ENCODE data around the gene IDUA.

Gene IDUA

GRCh38 chr4:987624-988513 lies 1.0 kb downstream of the IDUA start:
- H3K9ac ChIP-seq (ENCODE audit: low read length): peak overlapping the region; percentile 80
- TF ChIP-seq, protein P1, sequence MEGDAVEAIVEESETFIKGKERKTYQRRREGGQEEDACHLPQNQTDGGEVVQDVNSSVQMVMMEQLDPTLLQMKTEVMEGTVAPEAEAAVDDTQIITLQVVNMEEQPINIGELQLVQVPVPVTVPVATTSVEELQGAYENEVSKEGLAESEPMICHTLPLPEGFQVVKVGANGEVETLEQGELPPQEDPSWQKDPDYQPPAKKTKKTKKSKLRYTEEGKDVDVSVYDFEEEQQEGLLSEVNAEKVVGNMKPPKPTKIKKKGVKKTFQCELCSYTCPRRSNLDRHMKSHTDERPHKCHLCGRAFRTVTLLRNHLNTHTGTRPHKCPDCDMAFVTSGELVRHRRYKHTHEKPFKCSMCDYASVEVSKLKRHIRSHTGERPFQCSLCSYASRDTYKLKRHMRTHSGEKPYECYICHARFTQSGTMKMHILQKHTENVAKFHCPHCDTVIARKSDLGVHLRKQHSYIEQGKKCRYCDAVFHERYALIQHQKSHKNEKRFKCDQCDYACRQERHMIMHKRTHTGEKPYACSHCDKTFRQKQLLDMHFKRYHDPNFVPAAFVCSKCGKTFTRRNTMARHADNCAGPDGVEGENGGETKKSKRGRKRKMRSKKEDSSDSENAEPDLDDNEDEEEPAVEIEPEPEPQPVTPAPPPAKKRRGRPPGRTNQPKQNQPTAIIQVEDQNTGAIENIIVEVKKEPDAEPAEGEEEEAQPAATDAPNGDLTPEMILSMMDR (IDR thresholded peaks at IDR 0.05; ENCODE audit: low read depth, low read length): no peak
- TF ChIP-seq EZH2phosphoT487 (IDR thresholded peaks at IDR 0.05; ENCODE audit: low read depth): no peak

DNA sequence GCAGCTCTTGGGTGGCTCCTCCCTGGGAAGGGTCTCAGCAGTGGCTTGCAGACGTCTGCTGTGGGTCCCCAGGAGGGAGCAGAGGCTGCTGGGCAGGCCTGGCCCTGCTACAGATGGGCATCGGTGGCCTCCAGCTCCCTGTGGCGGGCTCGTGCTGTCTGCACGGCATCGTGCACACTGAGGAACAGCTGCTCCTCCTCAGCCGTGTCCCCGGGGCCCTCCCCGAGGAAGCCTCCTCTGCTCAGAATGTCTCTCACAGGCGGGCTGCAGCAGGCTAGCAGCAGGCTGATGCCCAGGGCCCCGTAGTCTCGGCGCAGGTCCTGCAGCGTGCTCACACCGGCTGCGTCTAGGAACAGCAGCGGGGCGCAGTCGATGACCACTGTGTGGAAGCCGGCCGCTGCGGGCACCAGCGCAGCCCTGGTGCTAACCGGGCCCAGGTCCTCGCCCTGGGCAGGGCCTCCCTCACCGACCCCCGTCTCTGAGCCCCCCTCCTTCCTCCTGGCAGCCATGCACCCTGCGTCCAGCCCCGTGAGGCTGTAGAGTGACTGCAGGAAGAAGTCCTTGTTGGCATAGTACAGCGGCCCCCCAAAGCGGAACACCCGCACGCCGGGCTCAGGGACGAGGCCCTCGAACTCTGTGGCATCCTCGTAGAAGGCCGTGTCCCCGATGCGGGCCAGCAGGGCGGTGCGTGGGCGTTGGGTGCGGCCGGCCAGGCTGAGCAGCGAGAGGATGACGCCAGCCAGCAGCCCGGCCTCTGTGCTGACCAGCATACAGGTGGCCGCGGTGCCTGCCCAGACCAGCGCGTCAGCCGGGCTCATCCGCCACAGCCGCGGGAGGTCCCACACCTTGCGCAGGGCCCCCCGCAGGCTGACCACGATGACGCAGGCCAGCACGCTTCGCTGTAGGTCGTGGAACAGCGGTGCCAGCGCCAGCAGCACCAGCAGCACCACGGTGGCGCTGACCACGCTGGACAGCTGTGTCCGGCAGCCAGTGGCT lies 2.2 kb downstream of the IDUA start:
- Histone ChIP-seq H3K4me3 (ENCODE audit: low read length) (no peak overlapping the region), H2AFZ (ENCODE audit: low read depth, low read length) (no peak overlapping the region), H3K27ac (ENCODE audit: low read length) (no peak overlapping the region), H4K20me1 (ENCODE audit: insufficient read depth, low read length) (no peaks in the 10 kb centered on the region), H3K27me3 (ENCODE audit: low read depth, low read length) (no peaks in the 10 kb centered on the region), H3K36me3 (replicated peaks; ENCODE audit: low read depth, low read length) (no peaks in the 10 kb centered on the region), H3K9me3 (ENCODE audit: insufficient read depth, low read length) (no peaks in the 10 kb centered on the region), H3K79me2 (ENCODE audit: low read length) (no peaks in the 10 kb centered on the region), H3K4me2 (ENCODE audit: low read length) (no peak overlapping the region), H3K9ac (ENCODE audit: low read length) (no peak overlapping the region), H3K4me1 (ENCODE audit: low read length) (peaks cover 35% of the 10 kb centered on the region)
- TF ChIP-seq, protein P1 (IDR thresholded peaks at IDR 0.05; ENCODE audit: low read depth, low read length): no peak
- TF ChIP-seq EZH2phosphoT487 (IDR thresholded peaks at IDR 0.05; ENCODE audit: low read depth): no peak

More at GRCh38 chr4:987624-988513, 1.0 kb downstream of the IDUA start:
- Histone ChIP-seq H3K4me3 (ENCODE audit: low read length) (peak overlapping the region; percentile 90), H3K27me3 (ENCODE audit: low read depth, low read length) (no peaks in the 10 kb centered on the region), H3K9me3 (ENCODE audit: insufficient read depth, low read length) (no peaks in the 10 kb centered on the region), H4K20me1 (ENCODE audit: insufficient read depth, low read length) (no peaks in the 10 kb centered on the region), H3K27ac (ENCODE audit: low read length) (no peak overlapping the region), H3K79me2 (ENCODE audit: low read length) (no peaks in the 10 kb centered on the region), H2AFZ (ENCODE audit: low read depth, low read length) (no peak overlapping the region; the same call in 1 of the 2 replicates), H3K4me2 (ENCODE audit: low read length) (peak overlapping the region; percentile 93), H3K4me1 (ENCODE audit: low read length) (peaks cover 31% of the 10 kb centered on the region), H3K36me3 (replicated peaks; ENCODE audit: low read depth, low read length) (no peaks in the 10 kb centered on the region)

DNA sequence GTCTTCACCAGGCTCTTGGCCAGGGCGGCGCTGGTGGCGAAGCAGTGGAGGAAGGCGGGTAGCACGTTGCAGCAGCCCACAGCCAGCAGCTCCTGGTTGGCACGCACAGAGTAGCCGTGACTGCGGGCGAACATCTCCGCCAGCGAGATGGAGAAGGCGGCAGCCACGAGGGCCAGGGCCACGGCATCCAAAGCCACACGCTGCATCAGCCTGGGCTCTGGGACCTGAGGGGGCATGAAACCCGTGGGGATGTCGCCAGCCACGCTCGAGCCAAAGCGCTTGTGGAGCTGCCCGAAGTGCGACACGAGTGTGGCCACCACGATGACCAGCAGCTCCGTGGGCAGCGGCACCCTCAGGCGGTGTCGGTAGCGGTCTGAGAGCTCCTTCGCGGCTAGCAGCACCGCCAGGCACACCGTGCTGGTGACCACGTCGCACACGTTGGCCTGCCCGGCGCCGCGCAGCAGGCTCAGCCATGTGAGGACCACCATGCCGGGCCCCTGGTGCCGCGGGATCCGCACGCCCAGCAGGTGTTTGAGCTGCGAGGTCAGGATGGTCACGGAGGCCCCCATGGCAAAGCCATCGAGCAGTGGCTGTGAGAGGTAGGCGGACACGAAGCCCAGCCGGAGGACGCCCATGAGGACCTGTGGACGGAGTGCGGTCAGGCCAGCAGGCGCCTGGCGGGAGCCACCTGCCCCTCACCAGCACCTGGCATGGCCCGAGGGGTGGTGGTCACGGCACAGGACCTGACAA lies 3.1 kb downstream of the IDUA start:
- Histone ChIP-seq H3K79me2 (ENCODE audit: low read length) (no peaks in the 10 kb centered on the region), H3K9ac (ENCODE audit: low read length) (no peak overlapping the region), H3K4me2 (ENCODE audit: low read length) (no peak overlapping the region), H3K27ac (ENCODE audit: low read length) (no peak overlapping the region), H3K27me3 (ENCODE audit: low read depth, low read length) (no peaks in the 10 kb centered on the region), H3K36me3 (replicated peaks; ENCODE audit: low read depth, low read length) (no peaks in the 10 kb centered on the region), H3K9me3 (ENCODE audit: insufficient read depth, low read length) (no peaks in the 10 kb centered on the region), H3K4me3 (ENCODE audit: low read length) (no peak overlapping the region), H2AFZ (ENCODE audit: low read depth, low read length) (no peak overlapping the region), H4K20me1 (ENCODE audit: insufficient read depth, low read length) (no peaks in the 10 kb centered on the region), H3K4me1 (ENCODE audit: low read length) (peaks cover 33% of the 10 kb centered on the region)
- TF ChIP-seq, protein P1 (IDR thresholded peaks at IDR 0.05; ENCODE audit: low read depth, low read length): no peak
- no peak for TF ChIP-seq EZH2phosphoT487 (IDR thresholded peaks at IDR 0.05; ENCODE audit: low read depth)

All from OCI-LY3 (cell line).